ENCODE measurements around the gene GCNT4.
A peak's percentile ranks its signal among the peaks of the same experiment; 100 is the strongest.

The GCNT4 gene

DNA sequence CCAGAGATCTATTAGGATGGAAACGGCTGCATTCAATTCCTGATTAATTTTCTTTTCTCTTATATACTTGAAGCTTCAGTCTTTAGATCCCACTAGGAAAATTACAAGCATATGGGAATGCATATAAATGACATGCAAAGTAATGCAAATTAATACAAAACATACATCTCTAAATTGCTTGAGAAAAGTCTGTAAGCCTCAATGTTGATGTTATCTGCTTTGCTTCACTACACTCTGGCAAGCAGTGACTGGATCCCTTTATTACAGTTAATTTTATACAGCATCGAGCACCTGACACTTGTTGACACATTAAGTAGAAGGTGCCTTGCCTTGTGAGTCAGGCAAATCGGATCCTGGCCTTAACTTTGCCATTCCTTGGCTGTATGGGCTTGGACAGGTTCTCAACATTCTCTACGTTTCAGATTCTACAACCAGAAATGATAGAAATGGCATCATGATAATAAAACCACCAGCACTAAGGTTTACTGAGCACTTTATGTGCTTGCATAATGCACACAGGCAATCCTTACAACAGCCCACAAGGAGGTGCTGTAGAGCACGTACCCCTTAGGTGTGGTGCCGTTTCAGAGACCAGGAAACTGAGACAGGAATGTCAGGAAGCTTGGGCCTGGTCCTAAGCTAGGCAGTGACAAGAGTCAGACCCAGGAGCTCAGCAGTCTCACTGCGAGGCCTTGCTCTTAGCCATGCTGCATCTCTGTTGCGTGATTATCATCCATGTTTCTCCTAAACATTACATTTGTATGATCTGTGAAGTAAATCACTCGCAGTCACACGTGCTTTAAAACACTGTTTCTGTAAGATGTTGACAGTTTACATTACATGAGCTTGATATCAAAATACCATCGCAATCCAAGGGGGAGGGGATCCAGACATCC is 2.7 kb downstream of the GCNT4 start:
- peak; percentile 80 for DNase-seq

DNA sequence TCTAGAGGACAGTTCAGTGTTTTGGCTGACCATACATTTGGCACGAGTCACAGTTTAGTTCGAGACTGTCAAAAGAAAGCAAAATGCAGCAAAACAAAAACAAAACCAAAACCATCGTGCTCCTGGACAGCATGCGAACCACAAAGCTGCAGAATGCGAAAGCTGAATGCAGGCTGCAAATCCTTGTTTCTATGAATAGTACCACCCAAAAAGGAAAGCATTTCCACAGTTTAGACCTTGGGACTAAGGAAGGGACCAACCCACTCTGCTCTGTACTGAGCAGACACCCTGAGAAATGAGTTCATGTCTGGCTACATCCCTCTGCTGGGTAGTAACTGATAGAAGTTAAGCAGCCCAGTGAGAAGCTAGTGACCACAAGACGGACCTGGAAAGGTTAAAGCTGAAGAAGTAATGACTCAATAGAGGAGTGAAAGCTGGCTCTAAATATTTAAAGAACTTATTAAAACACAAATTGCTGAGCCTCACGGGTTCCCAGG is 3.9 kb downstream of the GCNT4 start:
- DNase-seq, result no peak

GRCh38 chr5:75047356-75047755 is 5.0 kb downstream of the GCNT4 start:
- no peak for DNase-seq

DNA sequence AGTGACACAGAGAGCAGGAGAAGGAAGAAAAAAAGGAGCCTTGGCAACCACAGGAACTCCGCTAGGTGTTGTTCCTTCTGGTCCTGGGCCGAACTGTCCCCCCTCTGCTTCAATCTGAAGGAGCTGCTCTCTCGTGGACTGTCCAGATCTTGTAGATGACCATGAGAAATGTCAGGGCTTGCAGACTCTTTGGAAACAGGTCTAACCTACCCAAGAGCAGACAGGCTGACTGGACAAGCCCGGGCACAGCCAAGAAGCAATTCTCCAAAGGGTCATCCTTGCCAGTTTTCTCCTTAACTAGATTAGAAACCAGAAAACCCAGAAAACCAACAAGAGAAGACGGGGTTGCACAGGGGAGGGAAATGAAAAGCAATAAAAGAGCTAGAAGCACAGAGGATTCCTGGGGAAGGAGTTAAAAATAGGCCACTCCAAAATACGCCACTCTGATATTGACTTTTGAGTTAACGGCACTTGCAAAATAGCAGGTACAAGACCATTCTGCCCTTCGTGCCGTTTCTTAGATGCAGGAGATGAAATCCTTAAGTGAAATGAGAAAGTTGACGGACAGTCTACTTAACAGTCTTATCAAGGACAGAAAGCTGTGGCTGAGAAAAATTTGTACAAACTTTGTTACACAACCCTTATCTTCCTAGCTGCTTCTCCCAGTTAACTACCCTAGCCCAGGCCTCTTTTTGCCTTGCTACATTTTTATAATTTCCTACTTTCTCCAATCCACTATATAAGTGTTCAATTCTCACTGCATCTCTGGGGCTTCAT is 5.8 kb downstream of the GCNT4 start:
- no peak for DNase-seq

DNA sequence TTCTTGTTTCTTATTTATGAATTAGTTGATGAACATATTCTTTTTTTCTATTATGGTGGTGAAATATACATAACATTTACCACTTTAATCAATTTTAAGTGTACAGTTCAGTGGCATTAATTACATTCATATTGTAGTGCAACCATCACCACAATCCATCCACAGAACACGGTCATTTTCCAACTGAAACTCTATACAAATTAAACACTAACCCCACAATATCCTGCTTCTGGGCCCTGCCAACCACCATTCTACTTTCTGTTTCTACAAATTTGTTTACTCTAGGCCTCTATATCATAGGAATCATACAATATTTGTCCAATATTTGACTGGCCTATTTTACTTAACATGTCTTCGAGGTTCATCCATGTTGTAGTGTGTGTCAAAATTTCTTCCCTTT is 7.3 kb downstream of the GCNT4 start:
- DNase-seq, result no peak

DNA sequence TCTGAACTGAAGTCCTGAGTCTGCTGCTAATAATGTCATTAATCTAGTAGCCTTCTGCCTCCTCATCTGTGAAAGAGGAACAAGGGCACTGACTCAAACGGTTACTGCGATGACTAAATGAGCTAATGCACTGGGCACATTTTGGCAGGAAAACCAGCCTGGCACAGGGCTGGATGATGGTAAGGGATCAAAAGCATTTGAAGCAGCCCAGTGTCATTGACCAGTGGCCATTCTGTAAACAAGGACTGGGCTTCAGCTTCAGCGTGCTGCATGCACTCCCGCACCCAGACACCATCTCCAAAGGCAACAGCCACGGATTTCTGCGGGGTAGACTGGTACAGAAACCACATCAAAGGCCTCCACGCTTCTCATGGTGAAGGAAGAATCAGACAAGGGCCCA is 8.0 kb downstream of the GCNT4 start:
- DNase-seq, result peak; percentile 40

DNA sequence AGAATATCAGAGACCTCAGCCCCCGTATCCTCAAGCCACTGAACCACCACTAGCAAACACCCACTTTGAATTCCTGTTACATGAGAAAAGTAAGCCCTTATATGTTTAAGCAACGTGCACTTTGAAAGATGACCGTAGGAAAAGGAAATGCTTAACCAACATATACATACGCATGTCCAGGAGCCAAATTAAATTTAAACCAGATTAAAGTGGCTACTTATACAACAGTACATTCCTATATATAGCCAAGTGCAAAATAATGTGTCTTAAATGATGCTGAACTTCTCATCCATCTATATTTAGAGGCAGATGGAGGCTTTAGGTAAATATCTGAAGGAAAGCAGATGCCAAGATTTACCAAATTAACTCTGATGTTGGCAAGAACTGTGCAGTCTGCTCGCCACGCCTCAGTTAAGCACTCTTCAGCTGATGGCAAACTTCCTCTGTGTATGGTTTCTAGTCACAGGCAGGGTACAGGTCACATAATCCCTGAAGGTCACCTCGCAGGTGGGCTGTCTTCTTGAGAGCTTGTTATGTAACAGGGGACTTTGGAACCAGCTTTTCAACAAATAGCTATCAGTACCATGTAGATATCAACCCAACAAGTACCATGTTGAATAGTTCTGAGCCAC is 8.6 kb downstream of the GCNT4 start:
- DNase-seq, result no peak

DNA sequence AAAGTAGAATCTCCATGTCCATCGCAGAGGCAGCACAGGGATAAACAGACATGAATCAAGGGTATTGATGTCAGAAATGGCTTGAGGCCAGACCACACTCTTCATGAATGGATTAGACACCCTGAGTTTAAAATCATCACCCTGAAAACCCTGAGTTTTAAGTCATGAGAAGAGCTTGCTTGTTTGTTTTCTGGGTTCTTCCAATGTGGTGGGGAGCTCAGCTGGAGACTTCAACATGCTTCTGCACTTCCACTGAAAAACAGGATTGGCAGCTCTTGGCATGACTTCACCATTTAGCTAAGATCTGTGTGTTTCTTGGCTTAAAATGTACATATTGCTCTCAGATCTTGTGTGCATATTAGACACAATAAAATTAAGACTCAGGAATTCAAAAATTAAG is 9.8 kb downstream of the GCNT4 start:
- DNase-seq, result no peak

DNA sequence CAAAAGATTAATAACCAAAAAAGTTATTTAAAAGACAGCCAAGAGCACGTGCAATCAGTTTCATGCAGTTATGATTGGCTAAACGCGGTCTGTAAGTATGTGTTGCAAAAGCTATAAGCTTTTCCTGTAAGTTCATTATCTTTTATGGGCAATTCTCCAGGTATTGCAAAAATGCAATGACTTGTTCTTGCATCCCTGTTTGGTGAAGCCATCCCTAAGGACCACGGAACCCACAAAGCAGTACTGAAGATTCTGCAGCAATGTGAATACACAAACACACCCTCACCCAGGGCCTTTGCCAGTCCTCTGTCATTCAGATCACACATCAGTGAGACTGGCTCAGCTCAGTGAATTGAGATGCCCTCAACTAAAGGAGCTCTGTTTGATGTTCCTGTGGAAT is 11.4 kb downstream of the GCNT4 start:
- DNase-seq, result no peak

DNA sequence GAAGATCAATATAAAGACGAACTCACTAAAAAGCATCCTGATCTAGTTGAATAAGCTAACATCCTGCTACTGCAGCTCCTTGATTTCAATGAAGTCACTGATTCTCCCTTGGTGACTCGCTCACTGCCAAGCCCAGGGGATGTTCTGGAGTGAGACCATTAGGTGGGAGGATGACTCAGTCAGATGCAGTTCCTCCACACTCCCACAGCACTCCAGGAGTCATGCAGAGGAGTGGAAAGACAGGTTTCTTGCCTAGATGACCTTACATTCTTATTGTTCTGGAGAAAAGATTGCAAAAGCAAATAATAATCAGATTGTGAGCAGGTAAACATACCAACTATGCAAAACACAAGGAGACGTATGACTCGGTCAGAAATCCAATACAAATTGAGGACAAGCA is 15.3 kb downstream of the GCNT4 start:
- peak; percentile 37 for DNase-seq

DNA sequence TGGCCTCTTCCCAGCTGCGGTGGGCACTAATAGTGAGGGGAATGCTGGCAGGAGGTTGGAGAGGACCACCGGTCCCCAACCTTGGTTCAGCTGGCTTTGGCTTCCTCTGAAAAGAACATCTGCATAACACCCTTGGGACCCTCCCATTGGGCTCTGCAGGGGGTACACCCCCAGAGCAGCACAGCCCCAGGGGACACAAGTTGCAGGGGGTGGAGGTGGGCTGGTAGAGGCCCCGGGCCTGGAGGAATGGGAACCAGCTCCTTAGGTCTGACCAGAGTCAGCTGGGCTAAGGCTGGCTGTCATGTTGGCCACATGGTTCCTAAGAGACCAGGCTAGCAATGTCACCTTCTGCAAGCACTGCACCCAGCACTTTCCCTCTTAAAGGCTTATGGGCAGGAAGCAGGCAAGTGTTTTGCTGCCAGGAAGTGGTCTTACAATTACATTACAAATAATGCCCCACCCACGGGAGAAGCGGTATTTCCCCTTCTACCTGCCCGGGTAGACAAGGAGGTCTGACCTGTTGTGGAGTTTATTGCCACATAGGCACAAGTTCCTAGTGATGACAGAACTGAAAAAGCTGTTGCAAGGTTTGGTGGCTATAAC is 18.1 kb downstream of the GCNT4 start:
- DNase-seq, result peak; percentile 59

GRCh38 chr5:75031366-75031765 is 21.0 kb downstream of the GCNT4 start:
- DNase-seq, result no peak

GRCh38 chr5:75028090-75028489 is 24.3 kb downstream of the GCNT4 start:
- DNase-seq, result no peak

GRCh38 chr5:75023368-75024159 is 28.8 kb downstream of the GCNT4 start:
- peak; percentile 37 for DNase-seq

DNA sequence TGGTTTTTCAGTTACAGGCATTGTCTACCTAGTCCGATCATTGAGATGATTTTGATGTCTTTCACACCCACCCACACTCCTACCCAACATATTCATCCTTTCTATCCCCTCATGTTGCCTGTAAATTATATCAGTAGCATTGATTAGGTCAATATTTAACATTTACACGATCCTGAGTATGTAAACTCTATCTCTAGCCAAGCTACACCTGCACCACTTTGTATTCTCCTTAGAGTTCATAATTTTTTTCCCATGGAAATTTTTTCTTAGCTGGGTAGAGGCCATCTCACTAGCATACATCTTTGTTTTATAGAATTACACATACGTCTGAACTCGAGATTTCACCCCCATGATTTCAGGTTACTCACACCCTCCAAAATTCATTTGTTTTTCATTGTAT is 30.6 kb downstream of the GCNT4 start:
- DNase-seq, result no peak

GRCh38 chr5:75021219-75021618 is 31.1 kb downstream of the GCNT4 start:
- DNase-seq, result no peak

DNA sequence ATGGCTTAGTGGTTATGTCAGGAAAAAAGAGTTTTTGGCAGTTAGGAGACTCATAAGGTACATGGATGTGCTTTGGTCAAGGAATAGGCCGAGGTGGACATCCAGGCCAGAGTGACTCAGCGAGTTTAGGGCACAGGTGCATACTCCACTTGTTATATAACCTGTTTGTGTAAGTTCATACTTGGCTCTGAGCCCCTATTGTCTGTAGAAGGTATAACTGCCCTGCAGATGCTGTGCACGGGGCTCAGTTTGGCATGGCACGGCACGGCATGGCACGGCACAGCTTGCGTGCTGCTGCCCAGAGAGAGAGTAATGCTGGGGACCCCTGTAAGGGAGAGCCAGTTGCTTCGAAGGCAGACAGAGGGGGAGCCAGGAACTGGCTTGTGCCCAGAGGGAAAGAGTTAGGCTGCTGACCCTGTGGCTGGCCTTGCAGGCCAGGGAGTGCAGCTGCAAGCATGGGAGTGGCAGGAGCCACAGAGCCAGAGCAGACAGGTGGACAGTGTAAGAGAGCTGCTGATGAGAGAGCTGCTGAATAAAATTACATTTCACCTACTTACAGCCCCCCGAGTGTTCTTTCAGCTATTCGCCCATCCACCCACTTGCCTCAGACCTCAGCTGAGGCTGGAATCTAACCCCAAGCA is 32.2 kb downstream of the GCNT4 start:
- DNase-seq, result no peak

GRCh38 chr5:75018805-75019587 is 33.4 kb downstream of the GCNT4 start:
- DNase-seq, result no peak

DNA sequence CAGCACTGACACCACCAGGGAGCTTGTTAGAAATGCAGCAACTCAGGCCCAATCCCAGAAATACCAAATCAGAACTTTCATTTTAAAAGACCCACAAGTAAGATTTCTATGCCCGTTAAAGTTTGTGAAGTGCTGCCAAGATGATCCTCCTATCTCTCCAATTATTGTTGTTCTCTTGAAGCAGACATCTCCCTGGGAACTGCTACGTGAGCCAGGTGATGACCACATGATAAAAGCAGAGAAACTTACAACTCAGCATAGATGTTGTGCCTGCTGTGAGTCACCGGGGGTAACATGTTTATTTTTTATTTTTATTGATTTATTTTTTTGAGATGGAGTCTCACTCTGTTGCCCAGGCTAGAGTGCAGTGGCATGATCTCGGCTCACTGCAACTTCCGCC is 34.4 kb downstream of the GCNT4 start:
- no peak for DNase-seq

DNA sequence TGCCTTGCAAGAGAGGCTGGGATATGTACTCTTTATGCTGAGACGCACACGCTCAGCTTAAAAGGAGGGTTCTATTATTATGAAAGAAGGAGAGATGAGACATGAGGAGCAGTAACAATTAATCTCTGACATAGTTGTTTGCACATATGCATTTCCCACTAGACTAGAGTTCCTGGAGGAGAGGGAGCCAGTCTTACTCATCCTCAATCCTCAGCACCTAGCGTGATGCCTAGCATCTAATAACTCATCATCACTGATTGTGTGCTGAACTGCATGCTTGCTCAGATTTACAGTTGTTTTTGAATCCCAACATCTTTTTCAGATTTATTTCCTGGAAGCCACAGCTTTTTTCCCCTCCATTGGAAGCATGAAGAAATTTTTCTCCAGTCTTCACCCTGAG is 35.5 kb downstream of the GCNT4 start:
- no peak for DNase-seq

- no peak for DNase-seq
Observed at GRCh38 chr5:75012748-75013147, 39.6 kb downstream of the GCNT4 start.
